ENCODE results near the gene KDM6A.
"Not testable (repeated sequence)": the region's sequence is repeated elsewhere in the genome, so short reads cannot be mapped to it uniquely, and the experiment has no call there.

The KDM6A gene

DNA sequence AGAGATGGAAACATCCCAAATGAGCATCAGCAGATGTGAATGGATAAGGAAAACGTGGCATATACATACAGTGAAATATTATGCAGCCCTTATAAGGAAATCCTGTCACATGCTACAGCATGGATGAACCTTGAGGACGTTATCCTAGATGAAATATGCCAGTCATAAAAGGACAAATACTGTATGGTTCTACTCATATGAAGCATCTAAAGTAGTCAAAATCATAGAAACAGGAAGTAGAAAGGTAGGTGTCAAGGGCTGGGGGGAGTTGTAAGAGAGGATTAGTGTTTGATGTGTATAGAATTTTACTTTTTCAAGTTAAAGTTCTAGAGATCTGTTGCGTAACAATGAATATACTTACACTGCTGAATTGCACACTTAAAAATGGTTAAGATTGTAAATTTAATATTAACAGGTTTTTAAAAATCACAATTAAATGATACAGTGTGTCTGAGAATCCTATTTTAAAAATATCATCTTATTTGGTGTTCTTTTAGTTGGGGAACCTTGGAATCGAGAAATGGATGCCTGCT lies 58.5 kb downstream of the KDM6A start:
- no peak for DNase-seq

GRCh38 chrX:44935172-44935571 lies 62.2 kb downstream of the KDM6A start:
- DNase-seq: no peak

- DNase-seq: no peak
Observed at GRCh38 chrX:44935640-44936039, 62.7 kb downstream of the KDM6A start.

- no peak for DNase-seq
Observed at GRCh38 chrX:44937606-44938005, 64.6 kb downstream of the KDM6A start.

- no peak for DNase-seq
Observed at GRCh38 chrX:44938111-44938510, 65.1 kb downstream of the KDM6A start.

GRCh38 chrX:44940541-44940940 lies 67.6 kb downstream of the KDM6A start:
- DNase-seq: not testable (repeated sequence)

GRCh38 chrX:44943007-44943406 lies 70.0 kb downstream of the KDM6A start:
- no peak for DNase-seq

DNA sequence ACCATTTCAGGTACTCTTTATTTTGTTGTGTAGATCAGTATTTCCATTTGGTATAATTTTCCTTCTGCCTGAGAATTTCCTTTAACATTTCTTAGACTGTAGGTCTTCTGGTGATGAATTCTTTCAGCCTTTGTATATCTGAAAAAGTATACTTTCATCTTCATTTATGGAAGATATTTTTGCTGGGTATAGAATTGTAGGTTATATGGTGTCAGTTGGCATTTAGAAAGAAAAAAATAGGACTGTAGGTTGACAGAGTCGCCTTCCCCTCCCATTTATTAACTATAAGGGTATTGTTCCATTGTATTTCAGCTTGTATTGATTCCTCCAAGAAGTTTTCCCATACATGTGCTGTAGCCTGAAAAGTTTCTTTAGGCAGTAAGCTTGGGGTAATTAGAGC lies 71.9 kb downstream of the KDM6A start:
- no peak for DNase-seq

GRCh38 chrX:44945736-44946135 lies 72.7 kb downstream of the KDM6A start:
- no peak for DNase-seq

- DNase-seq: no peak
Observed at GRCh38 chrX:44946771-44947170, 73.8 kb downstream of the KDM6A start.

DNA sequence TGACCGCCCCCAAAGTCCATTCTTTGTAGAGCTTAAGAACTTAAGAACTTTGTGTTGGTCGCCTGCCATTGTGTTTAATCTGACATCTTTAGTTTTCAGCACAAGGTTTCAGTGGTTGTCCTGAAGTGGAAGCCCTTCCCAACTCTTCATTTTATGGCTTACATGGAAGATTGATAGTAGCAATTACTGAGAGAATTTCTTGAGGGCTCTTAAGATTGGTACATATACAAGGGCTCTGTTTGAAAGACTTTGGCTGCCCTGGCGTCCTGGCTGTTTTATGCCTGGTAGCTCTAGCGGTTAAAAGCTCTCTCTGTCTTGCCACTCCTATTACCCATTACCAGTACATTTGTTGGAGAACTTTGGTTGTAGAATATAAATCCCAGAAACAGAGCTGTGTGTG lies 75.0 kb downstream of the KDM6A start:
- DNase-seq: no peak

DNA sequence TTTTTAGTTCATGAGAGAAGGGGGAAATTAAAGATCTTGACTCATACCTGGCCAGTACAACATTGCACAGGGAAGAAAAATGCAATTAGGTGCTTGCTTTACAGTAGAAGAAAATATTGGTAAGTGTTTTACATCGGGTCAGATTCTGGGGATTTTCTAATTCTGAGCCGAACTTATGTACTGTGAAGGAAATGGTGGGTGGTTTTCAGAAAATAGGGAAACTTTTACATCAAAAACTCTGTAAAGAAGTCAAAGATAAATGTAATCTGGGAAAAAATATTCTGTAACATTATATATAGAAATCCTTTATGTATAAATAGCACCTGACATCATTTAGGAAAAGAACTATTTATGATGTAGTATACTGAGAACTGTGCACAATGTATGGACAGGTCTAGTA lies 75.4 kb downstream of the KDM6A start:
- DNase-seq: no peak

GRCh38 chrX:44949125-44949524 lies 76.1 kb downstream of the KDM6A start:
- DNase-seq: no peak

DNA sequence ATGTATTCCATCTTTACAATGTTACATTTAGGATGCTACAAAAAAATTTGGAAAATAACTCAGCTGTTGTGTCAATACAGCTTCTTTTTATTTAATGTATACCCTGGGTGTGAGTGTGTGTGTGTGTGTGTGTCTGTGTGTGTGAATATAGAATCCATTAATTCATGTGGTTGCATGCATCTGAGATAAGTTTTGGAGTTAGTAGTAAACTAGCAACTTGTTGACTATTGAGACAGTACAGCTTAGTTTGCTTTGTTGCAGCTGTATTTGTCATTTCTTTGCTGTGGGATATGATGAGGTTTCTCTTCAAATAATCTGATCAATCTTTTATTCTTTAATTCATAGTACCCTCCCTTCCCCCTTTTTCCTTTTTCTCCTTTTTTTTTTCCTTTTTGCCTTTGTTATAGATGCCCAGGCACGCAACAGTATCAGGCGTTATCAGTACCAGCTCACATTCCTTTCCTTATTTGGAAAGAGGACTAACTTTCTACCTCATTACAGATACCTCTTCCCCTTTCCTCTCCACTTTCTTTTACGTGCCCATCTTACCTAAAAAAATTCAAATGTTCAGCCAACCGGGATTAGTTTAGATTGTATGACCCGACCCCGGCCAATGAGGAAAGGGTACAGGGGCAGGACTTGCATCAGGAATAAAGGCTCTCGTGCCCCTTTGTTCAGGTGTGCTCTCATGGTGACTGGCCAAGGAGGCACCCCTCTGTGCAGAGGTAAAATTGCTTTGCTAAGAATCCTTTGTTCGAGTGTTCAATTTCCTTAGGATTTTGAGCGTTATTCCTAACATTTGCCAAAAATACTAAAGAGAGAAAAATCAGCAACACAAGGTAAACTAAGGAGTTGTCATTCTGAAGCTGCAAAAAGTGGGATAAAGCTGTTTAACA lies 77.7 kb downstream of the KDM6A start:
- DNase-seq: not testable (repeated sequence)

DNA sequence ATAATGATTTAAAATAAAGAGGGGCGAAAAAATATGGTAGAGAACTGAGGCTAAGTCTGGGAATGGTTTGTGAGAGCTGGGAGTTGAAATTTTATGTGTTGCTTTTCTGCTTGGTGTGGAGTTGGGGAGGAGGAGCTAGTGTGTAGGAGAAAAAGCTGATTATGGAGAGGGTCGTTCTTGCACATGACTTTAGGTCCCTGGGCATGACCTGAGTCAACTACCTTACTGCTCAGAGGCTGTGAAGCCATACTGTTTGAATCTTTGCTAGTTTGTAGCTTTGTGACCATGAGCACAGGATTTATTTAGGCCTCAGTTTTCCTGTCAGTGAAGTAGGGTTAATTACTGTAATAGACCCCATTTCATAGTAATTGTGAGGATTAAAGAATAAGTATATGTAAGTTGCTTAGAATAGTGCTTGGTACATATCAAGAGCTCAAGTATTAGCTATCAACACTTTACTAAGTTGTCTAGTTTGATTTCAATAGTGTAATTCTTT lies 78.6 kb downstream of the KDM6A start:
- no peak for DNase-seq

DNA sequence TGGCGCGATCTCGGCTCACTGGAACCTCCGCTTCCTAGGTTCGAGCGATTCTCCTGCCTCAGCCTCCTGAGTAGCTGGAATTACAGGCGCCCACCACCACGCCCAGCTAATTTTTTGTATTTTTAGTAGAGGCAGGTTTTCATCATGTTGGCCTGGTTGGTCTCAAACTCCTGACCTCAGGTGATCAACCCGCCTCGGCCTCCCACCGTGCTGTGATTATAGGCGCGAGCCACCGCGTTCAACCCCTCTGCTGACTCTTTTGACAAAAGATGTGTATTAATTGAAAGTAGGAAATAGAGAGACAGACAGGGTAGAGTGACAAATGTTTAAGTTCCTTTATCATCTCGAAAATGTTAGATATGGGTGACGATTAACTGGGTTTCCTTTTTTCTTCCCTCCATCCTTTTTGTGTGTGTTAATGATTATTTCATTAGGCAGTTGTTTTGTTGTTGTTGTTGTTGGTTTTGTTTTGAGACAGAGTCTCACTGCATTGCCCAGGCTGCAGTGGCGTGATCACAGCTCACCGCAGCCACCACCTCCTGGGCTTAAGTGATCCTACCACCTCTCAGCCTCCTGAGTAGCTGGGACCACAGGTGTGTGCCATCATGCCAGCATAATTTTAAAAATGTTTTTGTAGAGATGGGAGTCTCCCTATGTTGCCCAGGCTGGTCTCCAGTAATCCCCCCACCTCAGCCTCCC lies 79.5 kb downstream of the KDM6A start:
- DNase-seq: no peak

DNA sequence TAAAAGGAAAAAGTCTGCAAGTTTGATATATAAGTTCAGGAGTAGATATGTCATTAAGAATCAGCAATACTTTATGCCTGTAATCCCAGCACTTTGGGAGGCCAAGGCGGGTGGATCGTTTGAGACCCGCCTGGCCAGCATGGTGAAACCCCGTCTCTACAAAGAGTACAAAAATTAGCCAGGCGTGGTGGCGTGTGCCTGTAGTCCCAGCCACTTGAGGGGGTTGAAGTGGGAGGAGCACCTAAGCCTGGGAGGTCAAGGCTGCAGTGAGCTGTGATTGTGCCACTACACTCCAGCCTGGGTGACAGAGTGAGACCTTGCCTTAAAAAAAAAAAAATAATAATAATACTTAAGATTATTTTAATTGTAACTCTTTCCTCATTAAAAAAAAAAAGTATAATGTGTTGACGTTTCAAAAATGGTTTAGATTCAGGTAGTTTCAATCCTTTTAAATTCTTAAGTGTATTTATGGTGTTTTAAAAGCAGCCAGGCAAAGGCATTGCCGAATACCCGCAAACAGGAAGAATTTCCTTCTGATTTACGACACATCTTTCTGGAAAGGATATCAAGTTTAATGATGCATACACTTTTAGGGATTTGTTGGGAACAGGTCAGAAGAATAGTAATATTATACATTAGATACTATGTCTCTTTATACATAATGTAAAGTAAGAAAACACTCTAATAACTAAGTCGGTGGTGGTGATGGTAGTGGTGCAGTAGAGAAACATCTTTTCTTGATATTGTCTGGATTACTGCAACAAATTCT lies 80.9 kb downstream of the KDM6A start:
- no peak for DNase-seq

GRCh38 chrX:44954562-44954961 lies 81.6 kb downstream of the KDM6A start:
- no peak for DNase-seq

DNA sequence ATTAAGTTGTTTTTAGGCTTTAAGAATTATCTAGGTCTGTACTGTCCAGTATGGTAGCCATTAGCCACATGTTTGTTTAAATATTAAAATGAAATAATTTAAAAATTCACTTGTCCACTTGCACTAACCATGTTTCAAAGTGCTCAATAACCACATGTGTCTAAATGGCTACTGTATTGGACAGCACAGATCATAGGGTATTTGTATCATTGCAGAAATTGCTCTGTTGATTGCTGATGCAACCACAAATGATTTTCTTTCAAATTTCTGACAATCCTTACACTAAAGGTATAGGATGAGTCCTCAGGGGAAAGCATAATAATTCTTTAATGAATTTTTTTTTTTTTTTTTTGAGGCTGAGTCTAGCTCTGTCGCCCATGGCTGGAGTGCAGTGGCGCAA lies 84.9 kb downstream of the KDM6A start:
- DNase-seq: no peak

DNA sequence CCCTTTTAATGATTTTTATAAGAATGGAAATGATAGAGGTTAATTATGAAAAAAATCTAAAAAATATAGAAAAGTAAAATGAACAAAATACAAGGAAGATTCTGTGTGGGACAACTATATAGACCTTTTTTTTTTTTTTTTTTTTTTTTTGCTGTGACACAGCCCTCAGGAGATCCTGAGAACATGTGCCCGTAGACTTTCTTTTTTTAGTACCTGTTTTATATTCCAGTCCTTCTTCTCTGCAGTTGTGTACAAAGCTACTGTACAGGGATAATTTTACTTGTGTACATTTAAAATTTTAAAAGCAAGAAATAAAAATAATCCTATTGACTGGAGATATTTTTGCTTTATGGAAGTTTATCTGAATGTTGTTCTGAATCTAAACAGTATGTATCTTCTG lies 85.5 kb downstream of the KDM6A start:
- DNase-seq: no peak

- DNase-seq: no peak
Observed at GRCh38 chrX:44961817-44962607, 89.0 kb downstream of the KDM6A start.

GRCh38 chrX:44962944-44963343 lies 90.0 kb downstream of the KDM6A start:
- DNase-seq: no peak

All from right hindlimb (tissue), 1 donor.